PC-9 (cell line): ENCODE measurements around the gene BANP. TPM values are rescaled to one million over a fixed set of nuclear protein-coding genes. Genes with fewer than 3 reads are reported as not detected.

ENCODE experiments used
- BruUV-seq: library from RNA; stranded (reverse); fragments of 400-500 nt; replicated peaks from 2 replicates; lab custom pipeline; 2021; lab: Mats Ljungman, UMichigan
- CTCF ChIA-PET: fragments of 300-600 bp; sonication (Branson Sonifier 250); formaldehyde crosslinking; loops from one replicate; lab custom pipeline; 2022; ENCODE audit warnings: antibody characterized with exemption; lab: Charles Lee
- POLR2A ChIA-PET: fragments of 300-600 bp; sonication (Branson Sonifier 250); formaldehyde crosslinking; loops from one replicate; lab custom pipeline; 2022; ENCODE audit warnings: antibody characterized with exemption; ENCODE audit not compliant: unreplicated experiment; lab: Charles Lee
- DNase-seq, 2 experiments: peaks; one replicate each; pipeline versions ENCODE4 v3.0.0 to v3.0.0-alpha.2; 2015 to 2022; ENCODE audit warnings: mixed read lengths in 1 of 2
- H2AFZ ChIP-seq: fragments of 200-600 bp; sonication (generic); 2 replicates; pipeline ENCODE4 v1.8.1; 2017; ENCODE audit warnings: antibody characterized with exemption
- H3F3A ChIP-seq: fragments of 200-600 bp; sonication (generic); 2 replicates; pipeline ENCODE4 v1.8.1; 2017; ENCODE audit warnings: antibody characterized with exemption, mild to moderate bottlenecking, low read depth; ENCODE audit not compliant: insufficient read depth
- H3K27ac ChIP-seq: fragments of 200-600 bp; sonication (generic); 2 replicates; pipeline ENCODE4 v1.6.1; 2016; ENCODE audit warnings: mixed run types
- H3K27me3 ChIP-seq: fragments of 200-600 bp; sonication (generic); 2 replicates; pipeline ENCODE4 v1.6.1; 2016; ENCODE audit warnings: low read depth, mixed run types; ENCODE audit not compliant: insufficient read depth
- H3K36me3 ChIP-seq: fragments of 200-600 bp; sonication (generic); 2 replicates; pipeline ENCODE4 v1.6.1; 2016; ENCODE audit warnings: low read depth, mixed run types
- H3K4me1 ChIP-seq: fragments of 200-600 bp; sonication (generic); replicated peaks from 2 replicates; pipeline ENCODE4 v1.6.1; 2016; ENCODE audit warnings: mixed run types; ENCODE audit not compliant: insufficient read depth
- H3K4me2 ChIP-seq: fragments of 200-600 bp; sonication (generic); 2 replicates; pipeline ENCODE4 v1.6.1; 2017; ENCODE audit warnings: mixed run types
- H3K4me3 ChIP-seq: fragments of 200-600 bp; sonication (generic); 2 replicates; pipeline ENCODE4 v1.6.1; 2016; ENCODE audit warnings: mixed run types
- H3K79me2 ChIP-seq: fragments of 200-600 bp; sonication (generic); 2 replicates; pipeline ENCODE4 v1.6.1; 2017; ENCODE audit warnings: low read depth, mixed run types
- H3K9me2 ChIP-seq: fragments of 200-600 bp; sonication (generic); 2 replicates; pipeline ENCODE4 v1.8.1; 2017; ENCODE audit warnings: mild to moderate bottlenecking; ENCODE audit not compliant: insufficient read depth
- H3K9me3 ChIP-seq: fragments of 200-600 bp; sonication (generic); 2 replicates; pipeline ENCODE4 v1.8.1; 2016; ENCODE audit warnings: low read depth; ENCODE audit not compliant: insufficient read depth
- H4K20me1 ChIP-seq: fragments of 200-600 bp; sonication (generic); 2 replicates; pipeline ENCODE4 v1.8.1; 2017; ENCODE audit not compliant: insufficient read depth
- EZH2 ChIP-seq: fragments of 200-600 bp; sonication (generic); IDR thresholded peaks from 2 replicates; pipeline ENCODE4 v1.8.0; 2017; ENCODE audit warnings: antibody characterized with exemption, low read depth
- intact Hi-C: fragments of 100-400 bp; cut with micrococcal nuclease; formaldehyde crosslinking; loops from one replicate; pipeline ENCODE4 v1.10.0; 2022; ENCODE audit not compliant: unreplicated experiment
- total RNA-seq: library from RNA; stranded (reverse); gene quantifications from 2 replicates; pipeline ENCODE4 v1.2.3, GENCODE V29; 2021
- TF ChIP-seq, protein P1 (sequence below): fragments of 200-600 bp; sonication (generic); conservative IDR thresholded peaks from 2 replicates; pipeline ENCODE4 v1.6.1; 2017; ENCODE audit warnings: mixed run types, antibody characterized with exemption, mild to moderate bottlenecking, moderate library complexity

The BANP gene
- total RNA-seq, 1 experiment from 2014 or later = 73.2 TPM

DNA sequence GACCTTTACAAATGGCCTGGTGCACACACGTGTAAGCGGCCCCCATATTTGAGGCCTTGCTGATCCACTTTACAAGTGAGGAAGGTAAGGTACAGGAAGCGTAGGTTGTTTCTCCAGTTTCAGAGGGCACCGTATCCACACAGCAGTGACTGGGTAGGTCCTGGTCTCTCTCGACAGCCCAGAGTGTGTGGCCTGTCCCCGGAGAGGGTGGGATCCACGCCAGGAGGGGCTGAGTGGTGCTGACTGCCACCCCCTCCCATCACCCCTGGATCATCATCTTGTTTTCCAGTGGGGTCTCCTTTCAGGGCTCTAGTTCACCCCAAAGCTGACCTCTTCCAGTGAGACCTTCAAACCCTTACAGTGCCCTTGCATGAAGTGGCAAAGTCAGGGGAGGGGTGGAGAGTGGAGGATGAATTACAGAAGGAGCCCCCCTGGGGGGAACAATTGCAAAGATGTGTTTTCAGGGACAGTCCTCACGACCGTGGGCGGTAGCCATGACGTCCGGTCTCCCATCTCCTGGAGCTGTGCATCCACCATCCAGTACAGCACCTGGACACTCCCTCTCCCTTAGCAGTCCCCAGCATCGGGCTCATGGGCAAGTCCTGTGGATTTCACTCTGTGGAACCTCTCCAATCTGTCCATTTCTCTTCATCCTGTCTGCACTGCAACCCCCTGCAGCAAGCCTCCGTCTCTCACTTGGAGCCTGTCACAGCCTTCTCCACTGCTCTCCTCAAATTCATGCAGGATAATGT, 4.5 kb upstream of the BANP start:
- TF ChIP-seq, protein P1, sequence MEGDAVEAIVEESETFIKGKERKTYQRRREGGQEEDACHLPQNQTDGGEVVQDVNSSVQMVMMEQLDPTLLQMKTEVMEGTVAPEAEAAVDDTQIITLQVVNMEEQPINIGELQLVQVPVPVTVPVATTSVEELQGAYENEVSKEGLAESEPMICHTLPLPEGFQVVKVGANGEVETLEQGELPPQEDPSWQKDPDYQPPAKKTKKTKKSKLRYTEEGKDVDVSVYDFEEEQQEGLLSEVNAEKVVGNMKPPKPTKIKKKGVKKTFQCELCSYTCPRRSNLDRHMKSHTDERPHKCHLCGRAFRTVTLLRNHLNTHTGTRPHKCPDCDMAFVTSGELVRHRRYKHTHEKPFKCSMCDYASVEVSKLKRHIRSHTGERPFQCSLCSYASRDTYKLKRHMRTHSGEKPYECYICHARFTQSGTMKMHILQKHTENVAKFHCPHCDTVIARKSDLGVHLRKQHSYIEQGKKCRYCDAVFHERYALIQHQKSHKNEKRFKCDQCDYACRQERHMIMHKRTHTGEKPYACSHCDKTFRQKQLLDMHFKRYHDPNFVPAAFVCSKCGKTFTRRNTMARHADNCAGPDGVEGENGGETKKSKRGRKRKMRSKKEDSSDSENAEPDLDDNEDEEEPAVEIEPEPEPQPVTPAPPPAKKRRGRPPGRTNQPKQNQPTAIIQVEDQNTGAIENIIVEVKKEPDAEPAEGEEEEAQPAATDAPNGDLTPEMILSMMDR = no peak
- no peak for TF ChIP-seq EZH2
- ChIA-PET CTCF (no interaction called here), POLR2A (no interaction called here)
- H3K9me2 ChIP-seq = no peaks in the 10 kb centered on the region; the same call in 1 of the 2 replicates
- H3K4me2 ChIP-seq = no peak overlapping the region
- H3K4me3 ChIP-seq = no peak overlapping the region
- no peaks in the 10 kb centered on the region for H3K27me3 ChIP-seq
- no peaks in the 10 kb centered on the region for H4K20me1 ChIP-seq
- H2AFZ ChIP-seq = no peak overlapping the region
- no peaks in the 10 kb centered on the region for H3K36me3 ChIP-seq
- no peak overlapping the region; the same call in 1 of the 2 replicates for H3K27ac ChIP-seq
- peaks cover 27% of the 10 kb centered on the region for H3K4me1 ChIP-seq
- H3K9me3 ChIP-seq = no peaks in the 10 kb centered on the region
- peaks cover 13% of the 10 kb centered on the region for H3F3A ChIP-seq
- H3K79me2 ChIP-seq = peaks cover 2% of the 10 kb centered on the region
- DNase-seq = no peak
- intact Hi-C loops = loop anchor here (5.0 kb wide), 2 partner anchors 74 to 489 kb away; no protein-coding TSS in a partner anchor
- BruUV-seq = no TSS peak

DNA sequence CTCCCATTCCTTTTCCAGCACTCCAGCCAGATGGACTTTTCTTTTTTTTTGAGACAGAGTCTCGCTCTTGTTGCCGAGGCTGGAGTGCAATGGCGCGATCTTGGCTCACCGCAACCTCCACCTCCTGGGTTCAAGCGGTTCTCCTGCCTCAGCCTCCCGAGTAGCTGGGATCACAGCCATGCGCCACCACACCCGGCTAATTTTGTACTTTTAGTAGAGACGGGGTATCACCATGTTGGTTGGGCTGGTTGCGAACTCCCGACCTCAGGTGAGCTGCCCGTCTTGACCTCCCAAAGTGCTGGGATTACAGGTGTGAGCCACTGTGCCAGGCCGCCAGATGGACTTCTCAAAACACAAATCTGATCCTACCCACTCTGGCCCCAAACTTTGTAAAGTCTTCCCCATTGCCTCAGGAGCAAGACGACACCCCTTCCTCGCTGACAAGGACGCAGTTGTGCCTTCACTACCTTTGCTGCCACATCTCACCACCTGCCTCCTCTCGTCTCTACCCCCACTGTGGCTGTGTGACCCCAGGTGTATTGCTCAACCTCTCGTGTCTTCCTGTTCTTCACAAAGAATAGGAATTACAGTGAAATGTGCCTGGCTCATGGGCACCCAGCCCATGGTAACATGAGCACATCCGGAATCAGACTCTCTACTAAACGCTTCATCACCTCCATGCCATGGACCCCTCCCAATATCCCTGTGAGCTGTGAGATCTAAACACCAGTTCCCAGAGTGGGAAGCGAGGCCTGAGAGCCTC, 3.7 kb upstream of the BANP start:
- Histone ChIP-seq H3K27ac (no peak overlapping the region), H3K36me3 (no peaks in the 10 kb centered on the region), H4K20me1 (no peaks in the 10 kb centered on the region), H3K4me2 (no peak overlapping the region), H2AFZ (no peak overlapping the region), H3K9me3 (no peaks in the 10 kb centered on the region), H3F3A (peaks cover 13% of the 10 kb centered on the region), H3K9me2 (no peaks in the 10 kb centered on the region; the same call in 1 of the 2 replicates), H3K27me3 (no peaks in the 10 kb centered on the region), H3K4me3 (no peak overlapping the region), H3K4me1 (peaks cover 30% of the 10 kb centered on the region), H3K79me2 (peaks cover 10% of the 10 kb centered on the region)
- ChIA-PET POLR2A (no interaction called here), CTCF (no interaction called here)
- intact Hi-C loops = loop anchor here (5.0 kb wide), 2 partner anchors 75 to 490 kb away; no protein-coding TSS in a partner anchor
- TF ChIP-seq EZH2 = no peak
- TF ChIP-seq, protein P1 = no peak
- DNase-seq = no peak
- BruUV-seq = no TSS peak

DNA sequence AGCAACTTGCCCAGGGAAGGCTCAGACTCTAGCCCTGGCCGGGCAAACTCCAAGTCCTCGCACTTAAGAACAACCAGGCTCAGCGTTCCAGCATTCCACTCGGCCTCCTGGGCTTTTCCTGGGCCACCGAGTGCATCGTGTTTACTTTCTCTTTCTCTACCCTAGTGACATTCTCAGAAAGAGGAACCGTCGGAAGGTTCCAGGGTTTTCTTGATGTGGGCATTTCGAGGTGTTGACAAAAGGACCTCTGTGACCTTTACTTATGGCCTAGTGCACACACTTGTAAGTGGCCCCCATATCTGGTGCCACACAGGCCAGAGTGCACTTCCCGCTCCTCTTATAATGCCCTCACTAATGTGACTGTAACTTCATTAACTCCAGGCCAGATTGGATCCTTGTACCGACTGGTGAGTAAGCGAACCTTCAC, 3.1 kb upstream of the BANP start:
- H3K4me1 ChIP-seq = peaks cover 36% of the 10 kb centered on the region
- no peaks in the 10 kb centered on the region for H3K36me3 ChIP-seq
- no peaks in the 10 kb centered on the region for H3K9me3 ChIP-seq
- no peak overlapping the region for H3K4me3 ChIP-seq
- peaks cover 13% of the 10 kb centered on the region for H3F3A ChIP-seq
- no peak overlapping the region for H3K4me2 ChIP-seq
- ChIA-PET CTCF (no interaction called here), POLR2A (interaction anchor here (0.6 kb wide), 1 partner anchor 88 kb away, joined by 3 read pairs; no protein-coding TSS in a partner anchor)
- DNase-seq = no peak
- no peak overlapping the region for H2AFZ ChIP-seq
- no TSS peak for BruUV-seq
- no peaks in the 10 kb centered on the region; the same call in 1 of the 2 replicates for H3K9me2 ChIP-seq
- no peaks in the 10 kb centered on the region for H3K27me3 ChIP-seq
- no peak overlapping the region for H3K27ac ChIP-seq
- intact Hi-C loops = loop anchor here (5.0 kb wide), 2 partner anchors 76 to 491 kb away; no protein-coding TSS in a partner anchor
- H4K20me1 ChIP-seq = no peaks in the 10 kb centered on the region
- TF ChIP-seq, protein P1 = no peak
- no peak for TF ChIP-seq EZH2
- peaks cover 16% of the 10 kb centered on the region for H3K79me2 ChIP-seq
